ENCODE data around the gene SERPINB8.
"Not testable (repeated sequence)": the region's sequence is repeated elsewhere in the genome, so short reads cannot be mapped to it uniquely, and the experiment has no call there.

Gene SERPINB8, protein sequence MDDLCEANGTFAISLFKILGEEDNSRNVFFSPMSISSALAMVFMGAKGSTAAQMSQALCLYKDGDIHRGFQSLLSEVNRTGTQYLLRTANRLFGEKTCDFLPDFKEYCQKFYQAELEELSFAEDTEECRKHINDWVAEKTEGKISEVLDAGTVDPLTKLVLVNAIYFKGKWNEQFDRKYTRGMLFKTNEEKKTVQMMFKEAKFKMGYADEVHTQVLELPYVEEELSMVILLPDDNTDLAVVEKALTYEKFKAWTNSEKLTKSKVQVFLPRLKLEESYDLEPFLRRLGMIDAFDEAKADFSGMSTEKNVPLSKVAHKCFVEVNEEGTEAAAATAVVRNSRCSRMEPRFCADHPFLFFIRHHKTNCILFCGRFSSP

GRCh38 chr18:63969942-63970808 lies at the start of gene SERPINB8:
Gene SERPINB8, plus strand, starts transcription at chr18:63970081. Its CDS starts 8,228 bp downstream, at chr18:63978309.
- DNase-seq: peak; percentile 81

DNA sequence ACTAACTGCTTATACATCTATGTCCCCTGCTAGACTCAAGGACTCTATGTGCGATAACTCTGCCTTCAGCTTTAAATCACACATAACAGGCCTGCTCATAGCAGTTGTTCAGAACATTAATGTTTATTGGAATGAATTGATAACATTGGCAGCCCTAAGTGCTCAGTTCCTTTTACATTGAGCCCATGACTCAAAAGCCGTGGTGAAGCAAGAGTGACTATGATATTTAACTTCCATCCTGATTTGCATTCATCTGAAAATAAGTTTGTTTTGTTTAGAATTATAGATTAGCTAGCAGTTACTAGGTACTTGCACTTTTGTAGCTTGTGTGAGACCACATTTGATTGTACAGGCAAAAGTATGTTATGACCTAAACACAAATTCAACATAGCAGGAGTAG lies 47.8 kb upstream of the SERPINB8 start:
- DNase-seq: no peak

- DNase-seq: no peak
These were observed 45.3 kb upstream of the SERPINB8 start for GRCh38 chr18:63924551-63924950.

- DNase-seq: no peak
These were observed 41.5 kb upstream of the SERPINB8 start for GRCh38 chr18:63928331-63928730.

- DNase-seq: not testable (repeated sequence)
These were observed 40.5 kb upstream of the SERPINB8 start for GRCh38 chr18:63929369-63929768.

GRCh38 chr18:63930773-63931354 lies 39.0 kb upstream of the SERPINB8 start:
- DNase-seq: no peak

- peak; percentile 65 for DNase-seq
These were observed 33.5 kb upstream of the SERPINB8 start for GRCh38 chr18:63936156-63936931.

GRCh38 chr18:63936932-63937393 lies 32.9 kb upstream of the SERPINB8 start:
- DNase-seq: no peak

DNA sequence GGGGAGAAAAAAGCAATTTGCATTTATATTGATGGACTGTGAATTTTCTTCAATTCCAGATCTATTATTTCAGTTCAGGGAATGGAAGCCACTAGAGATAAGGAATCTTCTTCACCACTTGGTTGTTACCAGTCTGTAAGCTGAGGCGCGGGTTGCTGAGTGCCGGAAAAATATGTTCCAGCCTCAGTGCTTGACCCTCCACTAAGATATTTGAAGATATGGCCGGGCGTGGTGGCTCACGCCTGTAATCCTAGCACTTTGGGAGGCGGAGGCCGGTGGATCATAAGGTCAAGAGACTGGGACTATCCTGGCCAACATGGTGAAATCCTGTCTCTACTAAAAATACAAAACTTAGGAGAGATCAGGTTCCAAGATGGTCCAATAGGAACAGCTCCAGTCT lies 29.9 kb upstream of the SERPINB8 start:
- no peak for DNase-seq

DNA sequence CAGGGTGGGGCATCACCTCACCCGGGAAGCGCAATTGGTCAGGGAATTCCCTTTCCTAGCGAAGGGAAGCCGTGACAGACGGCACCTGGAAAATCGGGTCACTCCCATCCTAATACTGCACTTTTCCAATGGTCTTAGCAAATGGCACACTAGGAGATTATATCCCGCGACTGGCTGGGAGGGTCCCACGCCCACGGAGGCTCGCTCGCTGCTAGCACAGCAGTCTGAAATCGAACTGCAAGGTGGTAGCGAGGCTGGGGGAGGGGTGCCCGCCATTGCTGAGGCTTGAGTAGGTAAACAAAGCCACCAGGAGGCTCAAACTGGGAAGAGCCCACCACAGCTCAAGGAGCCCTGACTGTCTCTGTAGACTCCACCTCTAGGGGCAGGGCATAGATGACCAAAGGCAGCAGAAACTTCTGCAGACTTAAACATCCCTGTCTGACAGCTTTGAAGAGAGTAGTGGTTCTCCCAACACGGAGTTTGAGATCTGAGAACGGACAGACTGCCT lies 29.3 kb upstream of the SERPINB8 start:
- not testable (repeated sequence) for DNase-seq

GRCh38 chr18:63947051-63947790 lies 22.7 kb upstream of the SERPINB8 start:
- no peak for DNase-seq

- DNase-seq: peak; percentile 59
These were observed 20.7 kb upstream of the SERPINB8 start, which contains the start of gene HMSD for GRCh38 chr18:63949068-63949737. Gene HMSD, plus strand, starts transcription at chr18:63949301. Its CDS starts 4,155 bp downstream, at chr18:63953456.

- DNase-seq: no peak
These were observed 18.6 kb upstream of the SERPINB8 start for GRCh38 chr18:63951302-63951705.

GRCh38 chr18:63953811-63954210 lies 16.1 kb upstream of the SERPINB8 start:
- DNase-seq: no peak

DNA sequence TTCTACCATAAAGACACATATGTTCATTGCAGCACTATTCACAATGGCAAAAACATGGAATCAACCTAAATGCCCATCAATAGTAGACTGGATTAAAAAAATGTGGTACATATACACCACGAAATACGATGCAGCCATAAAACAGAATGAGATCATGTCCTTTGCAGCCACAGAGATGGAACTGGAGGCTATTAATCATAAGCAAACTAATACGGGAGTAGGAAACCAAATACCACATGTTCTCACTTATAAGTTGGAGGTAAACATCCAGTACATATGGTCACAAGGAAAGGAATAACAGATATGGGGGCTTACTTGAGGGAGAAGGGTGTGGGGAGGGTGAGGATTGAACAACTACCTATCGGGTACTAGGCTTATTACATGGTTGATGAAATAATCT lies 13.1 kb upstream of the SERPINB8 start:
- no peak for DNase-seq

DNA sequence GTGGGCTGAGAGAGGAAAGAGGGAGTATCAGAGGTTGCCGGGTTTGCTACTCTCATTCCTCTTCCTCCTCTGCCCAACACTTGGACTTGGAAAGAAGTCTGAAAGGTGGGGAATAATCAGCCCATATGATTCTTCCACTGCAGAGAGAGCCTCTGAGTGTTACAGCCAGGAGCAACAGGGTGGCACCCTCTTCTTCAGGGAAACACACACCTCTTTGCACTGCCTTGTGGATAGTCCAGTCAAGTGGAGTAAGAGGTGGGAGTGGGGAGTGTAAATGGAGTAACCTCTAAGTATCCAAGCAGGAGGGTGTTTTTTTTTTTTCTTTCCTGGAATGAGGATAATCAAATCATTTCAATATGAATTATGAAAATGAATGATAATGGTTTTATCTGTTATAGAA lies 9.0 kb upstream of the SERPINB8 start:
- DNase-seq: no peak

GRCh38 chr18:63961435-63961980 lies 8.4 kb upstream of the SERPINB8 start:
- DNase-seq: no peak

- no peak for DNase-seq
These were observed 7.7 kb upstream of the SERPINB8 start for GRCh38 chr18:63962137-63962536.

DNA sequence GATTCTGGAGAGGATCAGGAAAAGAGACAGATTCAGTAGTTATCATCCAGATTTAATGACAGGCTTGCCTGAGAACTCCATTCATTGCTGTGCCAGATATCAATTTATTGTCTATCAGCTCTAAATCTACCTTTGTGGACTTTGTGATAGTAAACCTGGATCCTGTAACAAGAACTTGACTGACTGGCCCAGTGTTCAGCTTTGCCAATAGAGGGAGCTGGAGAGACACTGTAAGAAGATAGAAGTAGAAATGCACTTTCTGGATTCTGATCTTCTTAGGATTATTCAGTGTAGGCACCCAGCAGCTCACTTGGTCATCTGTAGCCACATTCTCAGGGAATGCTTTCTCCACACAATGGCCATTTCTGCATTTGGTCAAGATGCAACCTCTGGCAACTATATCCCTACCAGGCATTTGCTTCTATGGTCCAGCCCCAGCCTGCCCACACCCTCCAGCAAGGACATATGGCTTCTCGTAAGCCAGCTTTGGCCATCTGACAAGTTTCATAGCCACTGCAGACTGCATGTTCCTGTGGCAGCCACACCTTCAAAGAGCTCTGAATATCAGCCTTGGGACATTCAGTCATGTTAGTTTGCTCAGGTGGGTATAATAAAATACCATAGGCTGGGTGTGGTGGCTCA lies 6.1 kb upstream of the SERPINB8 start:
- peak; percentile 75 for DNase-seq

DNA sequence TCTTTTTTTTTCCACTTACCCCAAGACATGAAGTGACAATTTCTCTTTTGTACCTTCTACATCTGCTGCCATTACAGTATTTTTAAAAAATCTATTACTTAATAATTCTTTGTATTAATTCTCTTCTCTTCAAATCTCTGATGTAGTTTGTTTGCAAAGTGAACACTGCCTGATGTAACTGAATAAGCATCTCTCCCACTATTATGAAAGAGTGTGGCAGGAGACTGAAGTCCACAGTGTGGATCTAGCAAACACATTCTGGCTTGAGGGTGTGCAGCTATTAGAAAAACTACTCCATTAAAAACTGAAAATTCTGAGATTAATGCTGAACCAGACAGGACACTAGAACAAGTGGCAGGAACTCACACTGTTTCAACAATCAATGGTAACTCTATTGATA lies 5.0 kb upstream of the SERPINB8 start:
- no peak for DNase-seq

Measured in CD4-positive, alpha-beta T cell treated with Interleukin-21 for 1 hour (primary cell).